Prostate gland (tissue), 2 donors: ENCODE measurements around the gene TPO. TPM values are rescaled to one million over a fixed set of nuclear protein-coding genes. Genes with fewer than 3 reads are reported as not detected.
"Not testable (repeated sequence)": the region's sequence is repeated elsewhere in the genome, so short reads cannot be mapped to it uniquely, and the experiment has no call there.

Experiments
- DNase-seq: peaks from one replicate; pipeline ENCODE4 v3.0.0-alpha.2; 2019; ENCODE audit warnings: low spot score
- H3K27ac ChIP-seq, 2 donors: fragments of 200-600 bp; sonication (generic); 2 replicates each; pipeline ENCODE4 v1.5.1; 2017 to 2019
- H3K27me3 ChIP-seq: fragments of 200-600 bp; sonication (generic); replicated peaks from 2 replicates; pipeline ENCODE4 v1.5.1; 2019; ENCODE audit not compliant: insufficient read depth
- H3K36me3 ChIP-seq, 2 donors: fragments of 200-600 bp; sonication (generic); 1 replicate in 1 of 2; 2 replicates in 1 of 2; pipeline versions ENCODE4 v1.5.1 to v1.8.1; 2017 to 2019
- H3K4me1 ChIP-seq: fragments of 200-600 bp; sonication (generic); replicated peaks from 2 replicates; pipeline ENCODE4 v1.5.1; 2019
- H3K4me3 ChIP-seq, 2 donors: fragments of 200-600 bp; sonication (generic); 2 replicates each; pipeline ENCODE4 v1.5.1; 2017 to 2019
- H3K9me3 ChIP-seq: fragments of 200-600 bp; sonication (generic); 2 replicates; pipeline ENCODE4 v1.5.1; 2017
- CTCF ChIP-seq, 4 experiments: fragments of 200-600 bp in 2 of 4; fragments of 450-650 bp in 2 of 4; sonication (generic) in 2 of 4; IDR thresholded peaks; 1 replicate in 3 of 4; 2 replicates in 1 of 4; pipeline ENCODE4 v1.5.1; 2016 to 2019; ENCODE audit warnings: antibody characterized with exemption in 4 of 4, mild to moderate bottlenecking in 2 of 4, moderate library complexity in 2 of 4
- POLR2A ChIP-seq: fragments of 450-650 bp; IDR thresholded peaks from one replicate; pipeline ENCODE4 v1.6.1; 2016; ENCODE audit warnings: antibody characterized with exemption, mild to moderate bottlenecking
- POLR2AphosphoS5 ChIP-seq: sonication (generic); formaldehyde crosslinking; IDR thresholded peaks from one replicate; pipeline ENCODE4 v1.6.1; 2017; ENCODE audit warnings: antibody characterized with exemption
- WGBS: methylation state at CpG from one replicate; pipeline ENCODE4 v1.1.5; 2018; 5-methylcytosine and 5-hydroxymethylcytosine counted together
- intact Hi-C: fragments of 100-400 bp; cut with DNase I; formaldehyde crosslinking; loops from one replicate; pipeline ENCODE4 v1.14.2; 2022
- total RNA-seq, 2 donors: library from RNA; depleted of rRNA; stranded (reverse); fragments of >200 nt; gene quantifications; one replicate each; pipeline ENCODE4 v1.1.0, GENCODE V29; 2016

TPO gene
- total RNA-seq, 2 donors from 2014 or later = 0.82 to 1.4 TPM

DNA sequence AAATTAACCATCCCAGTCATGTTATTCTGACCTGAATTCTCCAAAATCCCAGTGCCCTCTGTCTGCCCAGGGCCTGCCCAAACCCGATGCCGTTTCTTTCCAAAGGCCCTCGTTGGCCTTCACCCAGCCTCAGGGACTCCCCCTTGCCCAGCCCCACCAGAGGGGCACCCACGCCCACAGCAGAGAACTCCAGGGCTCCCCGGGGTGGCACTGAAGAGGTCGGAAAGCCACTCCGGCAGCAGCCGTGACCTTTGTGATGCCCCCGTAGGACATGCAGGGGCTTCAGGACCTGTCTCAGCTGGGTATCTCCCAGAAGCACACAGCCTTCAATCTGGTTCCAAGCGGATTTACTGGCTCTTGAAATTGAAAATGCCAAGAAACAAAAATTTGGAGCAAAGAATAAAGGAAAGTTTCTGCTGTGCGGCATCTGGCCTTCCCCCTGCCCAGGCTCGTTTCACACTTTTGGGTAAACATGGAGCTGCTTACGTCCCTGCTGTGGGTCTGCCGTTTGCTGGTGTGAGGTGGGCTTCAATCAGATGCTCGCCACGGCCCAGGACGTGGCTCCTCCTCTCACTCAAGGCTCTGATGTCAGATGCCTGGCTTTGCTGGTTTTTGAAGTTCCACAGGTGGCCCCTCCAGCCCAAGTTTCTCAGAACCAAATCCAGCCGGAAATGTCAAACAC, 101.3 kb downstream of the TPO start:
- Histone ChIP-seq H3K9me3 (no peaks in the 10 kb centered on the region), H3K27me3 (no peaks in the 10 kb centered on the region), H3K27ac (no peak overlapping the region), H3K36me3 (no peaks in the 10 kb centered on the region), H3K4me3 (no peak overlapping the region), H3K4me1 (no peaks in the 10 kb centered on the region)
- TF ChIP-seq CTCF (IDR thresholded peaks at IDR 0.05) = no peak
- no peak for TF ChIP-seq POLR2A
- no peak for TF ChIP-seq POLR2AphosphoS5
- intact Hi-C loops = no loop called here
- DNase-seq = no peak
- WGBS = 81% methylated on average over 18 of the region's 18 CpGs

GRCh38 chr2:1515073-1515430, 101.8 kb downstream of the TPO start:
- Histone ChIP-seq H3K27ac (no peak overlapping the region), H3K9me3 (no peaks in the 10 kb centered on the region), H3K4me3 (no peak overlapping the region), H3K4me1 (no peaks in the 10 kb centered on the region), H3K36me3 (no peaks in the 10 kb centered on the region), H3K27me3 (no peaks in the 10 kb centered on the region)
- DNase-seq = no peak
- WGBS = 88% methylated on average over 8 of the region's 8 CpGs
- TF ChIP-seq POLR2A (no peak), CTCF (IDR thresholded peaks at IDR 0.05) (no peak), POLR2AphosphoS5 (no peak)
- intact Hi-C loops = no loop called here

- Histone ChIP-seq H3K9me3 (no peaks in the 10 kb centered on the region), H3K27me3 (no peaks in the 10 kb centered on the region), H3K4me1 (no peaks in the 10 kb centered on the region), H3K27ac (no peak overlapping the region), H3K4me3 (no peak overlapping the region), H3K36me3 (no peaks in the 10 kb centered on the region)
- TF ChIP-seq POLR2A (no peak), CTCF (IDR thresholded peaks at IDR 0.05) (no peak), POLR2AphosphoS5 (no peak)
- WGBS = 91% methylated on average over 23 of the region's 23 CpGs
- DNase-seq = no peak
- intact Hi-C loops = no loop called here
These were observed 102.9 kb downstream of the TPO start for GRCh38 chr2:1515986-1516797.

GRCh38 chr2:1516798-1517060, 103.5 kb downstream of the TPO start:
- Histone ChIP-seq H3K9me3 (no peaks in the 10 kb centered on the region), H3K4me3 (no peak overlapping the region), H3K4me1 (no peaks in the 10 kb centered on the region), H3K27me3 (no peaks in the 10 kb centered on the region), H3K27ac (no peak overlapping the region), H3K36me3 (no peaks in the 10 kb centered on the region)
- intact Hi-C loops = no loop called here
- 90% methylated on average over 7 of the region's 7 CpGs for WGBS
- TF ChIP-seq POLR2A (no peak), CTCF (IDR thresholded peaks at IDR 0.05) (no peak), POLR2AphosphoS5 (no peak)
- DNase-seq = no peak

DNA sequence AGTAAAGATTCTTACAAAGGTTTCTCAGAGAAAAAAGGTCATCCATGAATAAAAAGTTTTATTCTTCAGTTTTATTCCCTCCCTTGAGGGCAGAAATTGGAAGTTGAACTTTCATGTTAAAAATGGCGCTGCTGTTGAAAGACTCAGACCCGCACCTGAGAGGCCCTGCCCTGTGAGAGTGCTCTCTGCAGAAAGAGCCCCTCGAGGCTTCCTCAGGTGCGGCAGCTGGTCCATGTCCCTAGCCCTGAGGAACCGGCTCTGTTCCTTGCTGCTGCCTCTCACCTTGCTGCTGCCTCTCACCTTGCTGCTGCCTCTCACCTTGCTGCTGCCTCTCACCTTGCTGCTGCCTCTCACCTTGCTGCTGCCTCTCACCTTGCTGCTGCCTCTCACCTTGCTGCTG, 104.0 kb downstream of the TPO start:
- H3K9me3 ChIP-seq, H3K4me1 ChIP-seq, H3K36me3 ChIP-seq, DNase-seq, H3K27ac ChIP-seq, H3K27me3 ChIP-seq, H3K4me3 ChIP-seq, intact Hi-C loops: not testable (repeated sequence)
- WGBS = 79% methylated on average over 5 of the region's 5 CpGs
